ENCODE data around the gene SYT3. TPM values are rescaled to one million over a fixed set of nuclear protein-coding genes. Genes with fewer than 3 reads are reported as not detected.
A peak's percentile ranks its signal among the peaks of the same experiment; 100 is the strongest.

SYT3 gene
- total and polyA plus RNA-seq, 2 of the 8 experiments (the other 6 are each of a cell fraction or from before 2014, with no cell fraction given), result 6.7 to 17.3 TPM

GRCh38 chr19:50667759-50668231 is 28.1 kb upstream of the SYT3 start:
- POLR2A ChIA-PET (ENCODE audit: partially characterized antibody), result no interaction called here
- H3K4me3 ChIP-seq (ENCODE audit: extremely low read depth in 1 of 4, insufficient read depth in 2 of 4, low read depth in 3 of 4, low read length in 4 of 4), result peak overlapping the region in 1 of 4 experiments; percentile 53; a peak in 3 of 8 replicates
- peak in 1 of 2 experiments; percentile 54 for DNase-seq (ENCODE audit: low read depth in 1 of 2, low spot score in 2 of 2)

More at GRCh38 chr19:50667759-50668231, 28.1 kb upstream of the SYT3 start:
- H3K27ac ChIP-seq (ENCODE audit: low read depth, low read length), result no peak overlapping the region
- CTCF ChIA-PET (ENCODE audit: partially characterized antibody), result interaction anchor here (0.9 to 1.2 kb wide), 3 partner anchors 56 to 122 kb away, joined by 3 read pairs; partner anchors contain the start of gene CLEC11A
- no peak overlapping the region for H3K14ac ChIP-seq (ENCODE audit: insufficient read length)
- H3K18ac ChIP-seq (ENCODE audit: extremely low read depth, low read length), result no peak overlapping the region
- no peaks in the 10 kb centered on the region; a peak in 1 of 8 replicates for H3K36me3 ChIP-seq (ENCODE audit: control insufficient read depth in 2 of 4, insufficient read depth in 4 of 4, low read length in 3 of 4)
- H2BK12ac ChIP-seq (ENCODE audit: low read depth, low read length), result no peak overlapping the region
- no peak overlapping the region for H3K4ac ChIP-seq (replicated peaks; ENCODE audit: insufficient read length, low read depth, low read length)
- H2BK5ac ChIP-seq (ENCODE audit: low read depth, low read length), result no peak overlapping the region
- no peak overlapping the region for H3K9ac ChIP-seq (replicated peaks in 1 of 4; ENCODE audit: extremely low read depth in 1 of 4, low read depth in 3 of 4, low read length in 3 of 4)
- 0 out of 4 replicates have a peak, but pooled peaks cover 0 to 5% of the 10 kb centered on the region in 2 experiments for H3K9me3 ChIP-seq (ENCODE audit: insufficient read depth in 2 of 2, low read depth in 1 of 2, low read length in 1 of 2)
- H3K4me2 ChIP-seq (ENCODE audit: insufficient read depth in 1 of 2, low read depth in 2 of 2, low read length in 2 of 2), result peak overlapping the region; percentile 49 to 64; a peak in 3 of 4 replicates
- TF ChIP-seq EZH2 (IDR thresholded peaks at IDR 0.05; ENCODE audit: low read depth, low read length, severe bottlenecking), result peak; percentile 82
- no peak for TF ChIP-seq EP300 (IDR thresholded peaks at IDR 0.05; ENCODE audit: borderline replicate concordance in 1 of 2, low read depth in 2 of 2, low read length in 2 of 2)
- TF ChIP-seq RAD21 (IDR thresholded peaks at IDR 0.05 in 1 of 2, conservative IDR thresholded peaks at IDR 0.05 in 1 of 2; ENCODE audit: low read depth in 2 of 2, low read length in 2 of 2), result no peak
- TF ChIP-seq SUZ12 (IDR thresholded peaks at IDR 0.05; ENCODE audit: low read length), result peak; percentile 89
- TF ChIP-seq BCL11A (IDR thresholded peaks at IDR 0.05; ENCODE audit: low read depth in 2 of 2, low read length in 2 of 2), result no peak
- TF ChIP-seq MAX (IDR thresholded peaks at IDR 0.05), result no peak
- WGBS, 2 experiments (ENCODE audit: extremely low coverage in 1 of 2, insufficient coverage in 1 of 2, insufficient read length in 1 of 2, insufficient replicate concordance in 2 of 2, low coverage in 1 of 2, low lambda C conversion rate in 2 of 2, missing lambda C conversion rate in 1 of 2), result no CpG with 5 or more reads among the region's 58 CpGs
- H3K27me3 ChIP-seq (replicated peaks in 1 of 4; ENCODE audit: control insufficient read depth in 3 of 4, extremely low read depth in 1 of 4, insufficient read depth in 3 of 4, low read length in 3 of 4), result peaks cover 27 to 45% (median 38%) of the 10 kb centered on the region in 4 experiments
- H3K79me2 ChIP-seq (ENCODE audit: control insufficient read depth in 1 of 2, insufficient read depth in 2 of 2, low read length in 2 of 2), result no peaks in the 10 kb centered on the region
- H2BK120ac ChIP-seq (replicated peaks; ENCODE audit: low read depth, low read length), result no peak overlapping the region
- no peaks in the 10 kb centered on the region for H3K79me1 ChIP-seq (ENCODE audit: low read depth, low read length)
- no peak overlapping the region for H4K8ac ChIP-seq (ENCODE audit: extremely low read depth, insufficient read depth, low read length)
- H4K20me1 ChIP-seq (replicated peaks in 1 of 2; ENCODE audit: control insufficient read depth in 1 of 2, insufficient read depth in 2 of 2, low read length in 2 of 2), result peaks cover 0 to 7% of the 10 kb centered on the region in 2 experiments
- peaks cover 0 to 5% (median 3%) of the 10 kb centered on the region in 4 experiments; a peak in 5 of 7 replicates for H3K4me1 ChIP-seq (replicated peaks in 1 of 4; ENCODE audit: control insufficient read depth in 3 of 4, insufficient read depth in 4 of 4, low read length in 3 of 4)
- FAIRE-seq, result no peak
- no peak overlapping the region for H2AFZ ChIP-seq (ENCODE audit: low read length)
- H2AK5ac ChIP-seq (ENCODE audit: low read depth, low read length), result no peak overlapping the region
- H2BK15ac ChIP-seq (ENCODE audit: low read length), result no peak overlapping the region
- H4K91ac ChIP-seq (replicated peaks; ENCODE audit: insufficient read length, low read length), result no peak overlapping the region
- H3K23me2 ChIP-seq (ENCODE audit: low read depth, low read length), result peaks cover 1% of the 10 kb centered on the region; the same call in 1 of the 2 replicates
- H3K56ac ChIP-seq (replicated peaks; ENCODE audit: insufficient read length, low read depth, low read length), result no peak overlapping the region
- H4K5ac ChIP-seq (ENCODE audit: insufficient read length, low read depth, low read length), result no peak overlapping the region
- no peak overlapping the region for H3K23ac ChIP-seq (ENCODE audit: insufficient read length)
- H2BK20ac ChIP-seq (ENCODE audit: low read length), result no peak overlapping the region

Data from H1 (cell line).